GM12865 (cell line): ENCODE measurements around the gene YWHAG.
A peak's percentile ranks its signal among the peaks of the same experiment; 100 is the strongest.
"Not testable (repeated sequence)": the region's sequence is repeated elsewhere in the genome, so short reads cannot be mapped to it uniquely, and the experiment has no call there.

Experiments
- DNase-seq: peaks from one replicate; pipeline ENCODE4 v3.0.0; 2010; ENCODE audit warnings: low read depth
- H3K4me3 ChIP-seq: 2 replicates; pipeline ENCODE4 v1.5.1; 2011; ENCODE audit warnings: mild to moderate bottlenecking, low read depth, low read length, control low read depth
- TF ChIP-seq, protein P1 (sequence below): IDR thresholded peaks from 2 replicates; pipeline ENCODE4 v1.5.1; 2011; ENCODE audit warnings: low read length, control low read depth, low read depth, inconsistent platforms; ENCODE audit not compliant: insufficient read depth; ENCODE audit errors: missing control alignments

The YWHAG gene

GRCh38 chr7:76318488-76319353, 40.1 kb downstream of the YWHAG start:
- TF ChIP-seq, protein P1, sequence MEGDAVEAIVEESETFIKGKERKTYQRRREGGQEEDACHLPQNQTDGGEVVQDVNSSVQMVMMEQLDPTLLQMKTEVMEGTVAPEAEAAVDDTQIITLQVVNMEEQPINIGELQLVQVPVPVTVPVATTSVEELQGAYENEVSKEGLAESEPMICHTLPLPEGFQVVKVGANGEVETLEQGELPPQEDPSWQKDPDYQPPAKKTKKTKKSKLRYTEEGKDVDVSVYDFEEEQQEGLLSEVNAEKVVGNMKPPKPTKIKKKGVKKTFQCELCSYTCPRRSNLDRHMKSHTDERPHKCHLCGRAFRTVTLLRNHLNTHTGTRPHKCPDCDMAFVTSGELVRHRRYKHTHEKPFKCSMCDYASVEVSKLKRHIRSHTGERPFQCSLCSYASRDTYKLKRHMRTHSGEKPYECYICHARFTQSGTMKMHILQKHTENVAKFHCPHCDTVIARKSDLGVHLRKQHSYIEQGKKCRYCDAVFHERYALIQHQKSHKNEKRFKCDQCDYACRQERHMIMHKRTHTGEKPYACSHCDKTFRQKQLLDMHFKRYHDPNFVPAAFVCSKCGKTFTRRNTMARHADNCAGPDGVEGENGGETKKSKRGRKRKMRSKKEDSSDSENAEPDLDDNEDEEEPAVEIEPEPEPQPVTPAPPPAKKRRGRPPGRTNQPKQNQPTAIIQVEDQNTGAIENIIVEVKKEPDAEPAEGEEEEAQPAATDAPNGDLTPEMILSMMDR, result peak; percentile 34
- peak; percentile 94 for DNase-seq
- peak overlapping the region; percentile 97 for H3K4me3 ChIP-seq

GRCh38 chr7:76317782-76318487, 40.9 kb downstream of the YWHAG start:
- DNase-seq, result peak; percentile 99
- peak overlapping the region; percentile 97 for H3K4me3 ChIP-seq
- TF ChIP-seq, protein P1, result no peak

- DNase-seq, result no peak
- TF ChIP-seq, protein P1, result no peak
- H3K4me3 ChIP-seq, result peak overlapping the region; percentile 57
Measured at GRCh38 chr7:76316984-76317781, 41.6 kb downstream of the YWHAG start.

GRCh38 chr7:76315364-76315763, 43.4 kb downstream of the YWHAG start:
- H3K4me3 ChIP-seq, result no peak overlapping the region
- TF ChIP-seq, protein P1, result no peak
- DNase-seq, result no peak

GRCh38 chr7:76314740-76315139, 44.1 kb downstream of the YWHAG start:
- not testable (repeated sequence) for H3K4me3 ChIP-seq, DNase-seq

GRCh38 chr7:76314042-76314721, 44.6 kb downstream of the YWHAG start:
- peak; percentile 96 for DNase-seq
- TF ChIP-seq, protein P1, result peak; percentile 100
- H3K4me3 ChIP-seq, result no peak overlapping the region

DNA sequence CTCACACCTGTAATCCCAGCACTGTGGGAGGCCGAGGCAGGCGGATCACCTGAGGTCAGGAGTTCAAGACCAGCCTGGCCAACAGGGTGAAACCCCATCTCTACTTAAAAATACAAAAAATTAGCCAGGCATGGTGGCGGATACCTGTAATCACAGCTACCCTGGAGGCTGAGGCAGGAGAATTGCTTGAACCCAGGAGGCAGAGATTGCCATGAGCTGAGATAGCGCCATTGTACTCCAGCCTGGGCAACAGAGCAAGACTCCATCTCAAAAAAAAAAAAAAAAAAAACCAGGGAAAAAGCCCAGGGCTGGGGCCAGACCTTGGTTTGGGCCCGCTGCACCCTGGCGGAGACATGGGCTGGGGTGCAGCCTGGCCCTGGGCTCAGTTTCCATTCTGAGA, 47.0 kb downstream of the YWHAG start:
- H3K4me3 ChIP-seq, DNase-seq: not testable (repeated sequence)
